ENCODE data around the gene IL1RAPL2.

- TF ChIP-seq POLR2A (IDR thresholded peaks at IDR 0.05; ENCODE audit: low read depth) (no peak), POLR2AphosphoS5 (IDR thresholded peaks at IDR 0.05) (no peak), EP300 (IDR thresholded peaks at IDR 0.05) (no peak)
- TF ChIP-seq, protein P1, sequence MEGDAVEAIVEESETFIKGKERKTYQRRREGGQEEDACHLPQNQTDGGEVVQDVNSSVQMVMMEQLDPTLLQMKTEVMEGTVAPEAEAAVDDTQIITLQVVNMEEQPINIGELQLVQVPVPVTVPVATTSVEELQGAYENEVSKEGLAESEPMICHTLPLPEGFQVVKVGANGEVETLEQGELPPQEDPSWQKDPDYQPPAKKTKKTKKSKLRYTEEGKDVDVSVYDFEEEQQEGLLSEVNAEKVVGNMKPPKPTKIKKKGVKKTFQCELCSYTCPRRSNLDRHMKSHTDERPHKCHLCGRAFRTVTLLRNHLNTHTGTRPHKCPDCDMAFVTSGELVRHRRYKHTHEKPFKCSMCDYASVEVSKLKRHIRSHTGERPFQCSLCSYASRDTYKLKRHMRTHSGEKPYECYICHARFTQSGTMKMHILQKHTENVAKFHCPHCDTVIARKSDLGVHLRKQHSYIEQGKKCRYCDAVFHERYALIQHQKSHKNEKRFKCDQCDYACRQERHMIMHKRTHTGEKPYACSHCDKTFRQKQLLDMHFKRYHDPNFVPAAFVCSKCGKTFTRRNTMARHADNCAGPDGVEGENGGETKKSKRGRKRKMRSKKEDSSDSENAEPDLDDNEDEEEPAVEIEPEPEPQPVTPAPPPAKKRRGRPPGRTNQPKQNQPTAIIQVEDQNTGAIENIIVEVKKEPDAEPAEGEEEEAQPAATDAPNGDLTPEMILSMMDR (IDR thresholded peaks at IDR 0.05): no peak
Measured at GRCh38 chrX:104641176-104641575, 75.2 kb downstream of the IL1RAPL2 start.

Measured in esophagus muscularis mucosa (tissue), 4 donors.